Sigmoid colon (tissue), 7 donors: ENCODE measurements around the gene MED22. TPM values are rescaled to one million over a fixed set of nuclear protein-coding genes. Genes with fewer than 3 reads are reported as not detected.
A peak's percentile ranks its signal among the peaks of the same experiment; 100 is the strongest.

Experiments used
- DNase-seq: peaks from one replicate; pipeline ENCODE4 v3.0.0-alpha.2; 2019
- H3K27ac ChIP-seq, 4 donors: fragments of 200-600 bp; sonication (generic); one replicate each; pipeline ENCODE4 v1.5.1; 2016 to 2019; ENCODE audit warnings: mild to moderate bottlenecking in 1 of 4
- H3K27me3 ChIP-seq, 3 donors: fragments of 200-600 bp; sonication (generic); one replicate each; pipeline ENCODE4 v1.5.1; 2019; ENCODE audit warnings: mild to moderate bottlenecking in 1 of 3
- H3K36me3 ChIP-seq, 4 donors: fragments of 200-600 bp; sonication (generic); one replicate each; pipeline ENCODE4 v1.5.1; 2016 to 2019
- H3K4me1 ChIP-seq, 4 donors: fragments of 200-600 bp; sonication (generic); one replicate each; pipeline ENCODE4 v1.5.1; 2017 to 2019
- H3K4me3 ChIP-seq, 4 donors: fragments of 200-600 bp; sonication (generic); one replicate each; pipeline ENCODE4 v1.5.1; 2017 to 2019; ENCODE audit warnings: mild to moderate bottlenecking in 2 of 4, moderate library complexity in 1 of 4
- H3K9me3 ChIP-seq, 4 donors: fragments of 200-600 bp in 3 of 4; sonication (generic) in 3 of 4; one replicate each; pipeline versions ENCODE4 v1.5.1 to v1.6.1; 2013 to 2019
- CTCF ChIP-seq, 4 experiments: fragments of 450-650 bp in 3 of 4; fragments of 200-600 bp in 1 of 4; IDR thresholded peaks; one replicate each; pipeline ENCODE4 v1.5.1; 2016 to 2019; ENCODE audit warnings: antibody characterized with exemption in 4 of 4, mild to moderate bottlenecking in 3 of 4, moderate library complexity in 2 of 4
- EP300 ChIP-seq, 4 donors: sonication (generic); formaldehyde crosslinking; IDR thresholded peaks; one replicate each; pipeline ENCODE4 v1.6.1; 2017; ENCODE audit warnings: antibody characterized with exemption in 4 of 4
- POLR2A ChIP-seq, 2 donors: fragments of 450-650 bp; IDR thresholded peaks; one replicate each; pipeline ENCODE4 v1.6.1; 2016; ENCODE audit warnings: antibody characterized with exemption in 2 of 2, mild to moderate bottlenecking in 2 of 2, moderate library complexity in 2 of 2
- POLR2AphosphoS5 ChIP-seq, 4 donors: sonication (generic); formaldehyde crosslinking; IDR thresholded peaks; one replicate each; pipeline ENCODE4 v1.6.1; 2017; ENCODE audit warnings: antibody characterized with exemption in 4 of 4
- WGBS, 2 donors: extraction: QIAGEN DNeasy Blood & Tissue Kit; methylation state at CpG; one replicate each; pipeline ENCODE4 v1.1.7; 2013; 5-methylcytosine and 5-hydroxymethylcytosine counted together
- intact Hi-C: fragments of 100-400 bp; cut with DNase I; formaldehyde crosslinking; loops from one replicate; pipeline ENCODE4 v1.15.1; 2023
- polyA plus RNA-seq, 3 donors: library from polyadenylated mRNA; stranded (reverse); fragments of 200-250 nt; gene quantifications; one replicate each; pipeline ENCODE4 v1.2.3, GENCODE V29; 2013
- total RNA-seq, 4 donors: library from RNA; depleted of rRNA; stranded (reverse); fragments of >200 nt; gene quantifications; one replicate each; pipeline ENCODE4 v1.1.0, GENCODE V29; 2016
- donor health status: healthy with polysubstance abuse.
- donor health status: Bipolar disorder and iron deficiency.
- donor health status: healthy.

MED22 gene
- total and polyA plus RNA-seq, 7 donors, result 8.4 to 31.3 (median 23.7) TPM

GRCh38 chr9:133333011-133333410, 14.9 kb downstream of the MED22 start:
- H3K9me3 ChIP-seq, result no peaks in the 10 kb centered on the region
- H3K27me3 ChIP-seq, result no peaks in the 10 kb centered on the region
- peaks cover 34 to 52% (median 37%) of the 10 kb centered on the region in 4 donors for H3K36me3 ChIP-seq
- TF ChIP-seq CTCF (IDR thresholded peaks at IDR 0.05) (no peak), EP300 (IDR thresholded peaks at IDR 0.05) (no peak), POLR2AphosphoS5 (IDR thresholded peaks at IDR 0.05) (no peak), POLR2A (IDR thresholded peaks at IDR 0.05) (no peak)
- 87 to 91% methylated on average over 11 of the region's 11 CpGs for WGBS, 2 donors
- peaks cover 0 to 28% (median 25%) of the 10 kb centered on the region in 4 donors for H3K4me1 ChIP-seq
- peak; percentile 36 for DNase-seq
- no peak overlapping the region for H3K4me3 ChIP-seq
- no peak overlapping the region for H3K27ac ChIP-seq
- intact Hi-C loops, result loop anchor here (10.0 kb wide), 1 partner anchor 308 kb away; no protein-coding TSS in a partner anchor

- Histone ChIP-seq H3K4me3 (no peak overlapping the region), H3K27me3 (no peaks in the 10 kb centered on the region), H3K4me1 (peaks cover 0 to 28% (median 25%) of the 10 kb centered on the region in 4 donors), H3K36me3 (peaks cover 34 to 52% (median 37%) of the 10 kb centered on the region in 4 donors), H3K9me3 (no peaks in the 10 kb centered on the region), H3K27ac (no peak overlapping the region)
- no peak for TF ChIP-seq POLR2A (IDR thresholded peaks at IDR 0.05)
- no peak for TF ChIP-seq CTCF (IDR thresholded peaks at IDR 0.05)
- no peak for TF ChIP-seq POLR2AphosphoS5 (IDR thresholded peaks at IDR 0.05)
- TF ChIP-seq EP300 (IDR thresholded peaks at IDR 0.05), result no peak
- DNase-seq, result peak; percentile 57
- intact Hi-C loops, result loop anchor here (10.0 kb wide), 1 partner anchor 308 kb away; no protein-coding TSS in a partner anchor
- 90 to 91% methylated on average over 20 of the region's 20 CpGs for WGBS, 2 donors
These were observed 15.6 kb downstream of the MED22 start for GRCh38 chr9:133332381-133332730.

- intact Hi-C loops, result loop anchor here (10.0 kb wide), 1 partner anchor 307 kb away; no protein-coding TSS in a partner anchor
- no peaks in the 10 kb centered on the region for H3K9me3 ChIP-seq
- no peak overlapping the region for H3K4me3 ChIP-seq
- H3K27ac ChIP-seq, result no peak overlapping the region
- 95 to 97% methylated on average over 57 of the region's 57 CpGs for WGBS, 2 donors
- DNase-seq, result peak; percentile 62
- TF ChIP-seq POLR2AphosphoS5 (IDR thresholded peaks at IDR 0.05) (no peak), EP300 (IDR thresholded peaks at IDR 0.05) (no peak), CTCF (IDR thresholded peaks at IDR 0.05) (no peak), POLR2A (IDR thresholded peaks at IDR 0.05) (no peak)
- H3K4me1 ChIP-seq, result peaks cover 0 to 27% (median 23%) of the 10 kb centered on the region in 4 donors
- no peaks in the 10 kb centered on the region for H3K27me3 ChIP-seq
- H3K36me3 ChIP-seq, result peaks cover 34 to 52% (median 37%) of the 10 kb centered on the region in 4 donors
These were observed 16.1 kb downstream of the MED22 start for GRCh38 chr9:133331641-133332380.

GRCh38 chr9:133331221-133331620, 16.7 kb downstream of the MED22 start:
- intact Hi-C loops, result loop anchor here (10.0 kb wide), 1 partner anchor 306 kb away; no protein-coding TSS in a partner anchor
- DNase-seq, result peak; percentile 52
- Histone ChIP-seq H3K27me3 (no peaks in the 10 kb centered on the region), H3K4me1 (peaks cover 0 to 21% (median 17%) of the 10 kb centered on the region in 4 donors), H3K9me3 (no peaks in the 10 kb centered on the region), H3K36me3 (peaks cover 34 to 52% (median 37%) of the 10 kb centered on the region in 4 donors), H3K27ac (no peak overlapping the region), H3K4me3 (no peak overlapping the region)
- TF ChIP-seq CTCF (IDR thresholded peaks at IDR 0.05) (no peak), POLR2AphosphoS5 (IDR thresholded peaks at IDR 0.05) (no peak), EP300 (IDR thresholded peaks at IDR 0.05) (no peak), POLR2A (IDR thresholded peaks at IDR 0.05) (no peak)
- 65 to 88% methylated on average over 19 of the region's 19 CpGs for WGBS, 2 donors
